IPS-NIHi11 (cell line): ENCODE measurements around the gene AFF1.

Experiments used
- DNase-seq: peaks from one replicate; pipeline ENCODE4 v3.0.0; 2012; ENCODE audit warnings: mixed read lengths, low spot score

The AFF1 gene

GRCh38 chr4:87151730-87152129 is 216.9 kb downstream of the AFF1 start:
- no peak for DNase-seq

GRCh38 chr4:87152310-87153041 is 217.7 kb downstream of the AFF1 start:
- DNase-seq = no peak

- no peak for DNase-seq
Observed at GRCh38 chr4:87153078-87153870, 218.5 kb downstream of the AFF1 start.

- DNase-seq = no peak
Observed at GRCh38 chr4:87165892-87166291, 231.1 kb downstream of the AFF1 start.

GRCh38 chr4:87166296-87166854 is 231.6 kb downstream of the AFF1 start:
- DNase-seq = no peak

- DNase-seq = no peak
Observed at GRCh38 chr4:87171944-87172343, 237.1 kb downstream of the AFF1 start.

GRCh38 chr4:87174672-87175071 is 239.9 kb downstream of the AFF1 start:
- no peak for DNase-seq

GRCh38 chr4:87179751-87180150 is 244.9 kb downstream of the AFF1 start:
- no peak for DNase-seq

- no peak for DNase-seq
Observed at GRCh38 chr4:87180767-87181166, 246.0 kb downstream of the AFF1 start.

GRCh38 chr4:87185146-87185870 is 250.5 kb downstream of the AFF1 start:
- DNase-seq = no peak

GRCh38 chr4:87188048-87188447 is 253.2 kb downstream of the AFF1 start:
- DNase-seq = peak; percentile 9

GRCh38 chr4:87188932-87189331 is 254.1 kb downstream of the AFF1 start:
- DNase-seq = no peak
